ENCODE results near the gene NBEAL1. TPM values are rescaled to one million over a fixed set of nuclear protein-coding genes. Genes with fewer than 3 reads are reported as not detected.
"Not testable (repeated sequence)": the region's sequence is repeated elsewhere in the genome, so short reads cannot be mapped to it uniquely, and the experiment has no call there.

NBEAL1 gene
- total RNA-seq, 1 donor from 2014 or later = 62.7 TPM

- DNase-seq = not testable (repeated sequence)
These were observed 100.6 kb downstream of the NBEAL1 start for GRCh38 chr2:203115201-203115700.

DNA sequence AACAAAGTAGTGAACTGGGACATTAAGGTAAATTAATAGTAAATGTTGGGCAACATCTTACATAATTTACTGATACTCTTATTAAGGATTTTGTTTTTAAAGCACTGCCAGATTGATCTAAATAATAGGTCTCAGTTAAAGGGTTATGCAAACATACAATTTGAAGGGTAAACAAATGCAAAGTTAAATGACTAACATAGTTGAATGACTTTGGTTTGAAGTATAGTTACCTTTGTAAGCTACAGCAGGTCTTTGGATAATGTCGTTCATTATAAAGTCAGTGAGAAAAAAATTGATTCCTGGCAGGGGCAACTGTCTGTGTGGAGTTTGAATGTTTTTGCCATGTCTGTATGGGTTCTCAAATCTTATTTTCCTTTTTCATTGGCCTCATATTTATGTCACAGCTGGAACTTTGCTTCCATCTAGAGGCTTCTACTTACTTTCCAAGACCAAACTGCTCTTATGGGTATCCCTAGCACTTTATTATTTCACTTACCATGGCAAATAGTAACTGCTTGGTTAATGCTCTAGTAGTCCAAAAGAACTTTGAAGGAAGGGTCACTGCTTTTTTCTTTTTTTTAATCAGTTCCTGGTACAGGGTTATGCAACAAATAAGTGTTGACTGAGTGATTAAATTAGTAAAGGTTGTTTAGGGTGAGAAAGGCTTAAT is 107.8 kb downstream of the NBEAL1 start:
- no peak for DNase-seq

DNA sequence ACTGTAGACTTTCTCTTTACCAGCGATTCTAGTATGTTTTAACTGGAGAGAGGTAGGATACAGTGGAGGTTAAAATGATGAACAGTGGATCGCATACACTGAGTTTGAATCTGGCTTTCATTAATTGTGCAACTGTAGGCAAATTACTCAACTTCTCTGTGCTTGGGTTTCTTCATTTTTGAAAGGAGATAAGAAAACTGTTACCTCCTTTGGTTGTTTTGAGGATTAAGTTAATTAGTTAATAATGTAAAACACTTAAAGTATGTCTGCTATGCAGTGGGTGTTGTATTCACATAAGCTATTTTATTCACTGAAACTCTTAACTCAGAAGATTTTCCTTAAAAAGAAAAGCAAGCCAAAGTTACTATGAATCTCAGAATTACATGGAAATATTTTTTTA is 112.3 kb downstream of the NBEAL1 start:
- no peak for DNase-seq

GRCh38 chr2:203135105-203135504 is 120.4 kb downstream of the NBEAL1 start:
- no peak for DNase-seq

GRCh38 chr2:203143391-203143790 is 128.7 kb downstream of the NBEAL1 start:
- DNase-seq = no peak

- no peak for DNase-seq
These were observed 134.5 kb downstream of the NBEAL1 start for GRCh38 chr2:203149194-203149593.

DNA sequence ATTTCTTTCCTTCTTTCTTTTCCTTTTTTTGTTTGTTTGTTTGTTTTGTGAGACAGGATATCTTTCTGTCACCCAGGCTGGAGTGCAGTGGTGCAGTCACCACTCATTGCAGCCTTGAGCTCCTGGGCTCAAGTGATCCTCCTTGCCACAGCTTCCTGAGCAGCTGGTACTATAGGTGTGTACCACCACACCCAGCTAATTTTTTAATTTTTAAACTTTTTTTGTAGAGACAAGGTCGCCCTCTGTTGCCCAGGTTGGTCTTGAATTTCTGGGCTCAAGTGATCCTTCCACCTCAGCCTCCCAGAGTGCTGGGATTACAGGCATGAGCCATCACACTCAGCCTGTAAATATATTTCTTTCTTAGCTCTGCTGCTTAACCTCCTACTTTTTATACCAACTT is 140.7 kb downstream of the NBEAL1 start:
- no peak for DNase-seq

- not testable (repeated sequence) for DNase-seq
These were observed 148.0 kb downstream of the NBEAL1 start for GRCh38 chr2:203162722-203163121.

- no peak for DNase-seq
These were observed 149.7 kb downstream of the NBEAL1 start for GRCh38 chr2:203164311-203164935.

DNA sequence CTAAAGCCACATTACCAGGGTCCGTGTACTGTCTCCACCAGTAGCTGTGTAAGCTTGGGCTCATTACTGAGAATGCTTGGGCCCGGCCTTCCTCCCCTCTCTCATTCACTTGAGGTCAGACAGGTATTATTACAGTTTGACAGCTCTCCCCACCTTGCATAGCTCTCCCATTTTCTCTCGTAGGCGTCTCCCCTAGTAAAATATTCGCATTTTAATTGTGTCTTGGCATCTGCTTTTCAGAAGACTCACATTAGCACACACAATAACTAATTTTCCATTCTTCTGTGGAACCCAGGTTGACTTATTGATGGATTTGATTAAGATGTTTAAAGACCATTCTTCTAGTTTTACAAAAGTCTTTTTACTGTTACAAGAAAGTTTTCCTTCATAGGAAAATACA is 153.1 kb downstream of the NBEAL1 start:
- no peak for DNase-seq

GRCh38 chr2:203170502-203170901 is 155.8 kb downstream of the NBEAL1 start:
- no peak for DNase-seq

GRCh38 chr2:203175371-203175770 is 160.7 kb downstream of the NBEAL1 start:
- DNase-seq = no peak

GRCh38 chr2:203177361-203177760 is 162.7 kb downstream of the NBEAL1 start:
- DNase-seq = no peak

- no peak for DNase-seq
These were observed 171.2 kb downstream of the NBEAL1 start for GRCh38 chr2:203185864-203186263.

DNA sequence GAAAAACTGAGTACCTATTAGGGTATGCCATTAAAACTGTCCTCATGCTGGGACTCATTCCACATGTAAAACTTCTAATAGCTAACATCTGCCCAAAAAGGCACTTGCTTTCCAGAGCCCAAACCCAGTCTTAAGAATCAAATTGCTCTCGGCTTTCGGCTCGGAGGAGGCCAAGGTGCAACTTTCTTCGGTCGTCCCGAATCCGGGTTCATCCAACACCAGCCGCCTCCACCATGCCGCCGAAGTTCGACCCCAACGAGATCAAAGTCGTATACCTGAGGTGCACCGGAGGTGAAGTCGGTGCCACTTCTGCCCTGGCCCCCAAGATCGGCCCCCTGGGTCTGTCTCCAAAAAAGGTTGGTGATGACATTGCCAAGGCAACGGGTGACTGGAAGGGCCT is 175.9 kb downstream of the NBEAL1 start:
- not testable (repeated sequence) for DNase-seq

- DNase-seq = not testable (repeated sequence)
These were observed 176.4 kb downstream of the NBEAL1 start for GRCh38 chr2:203191026-203191425.

- DNase-seq = no peak
These were observed 177.3 kb downstream of the NBEAL1 start for GRCh38 chr2:203191961-203192360.

- no peak for DNase-seq
These were observed 180.8 kb downstream of the NBEAL1 start for GRCh38 chr2:203195331-203196036.

DNA sequence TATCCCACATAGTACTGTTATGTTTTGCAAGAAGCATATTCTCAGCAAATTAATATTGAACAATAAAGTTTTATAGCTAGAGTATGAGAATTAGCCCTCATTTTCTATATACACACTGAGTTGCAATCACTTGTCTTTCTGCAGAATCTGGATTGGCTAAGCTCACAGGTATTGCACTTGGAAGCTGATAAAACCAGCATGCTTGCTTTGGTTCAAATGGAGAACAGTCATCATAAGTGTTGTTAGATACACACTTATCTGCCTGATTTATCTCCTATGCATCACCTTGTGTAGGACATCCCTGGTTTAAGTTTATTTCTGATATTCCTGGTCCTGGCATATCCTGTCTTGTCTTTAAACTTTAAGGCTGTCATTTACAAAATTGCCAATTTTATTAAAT is 186.2 kb downstream of the NBEAL1 start:
- DNase-seq = no peak

DNA sequence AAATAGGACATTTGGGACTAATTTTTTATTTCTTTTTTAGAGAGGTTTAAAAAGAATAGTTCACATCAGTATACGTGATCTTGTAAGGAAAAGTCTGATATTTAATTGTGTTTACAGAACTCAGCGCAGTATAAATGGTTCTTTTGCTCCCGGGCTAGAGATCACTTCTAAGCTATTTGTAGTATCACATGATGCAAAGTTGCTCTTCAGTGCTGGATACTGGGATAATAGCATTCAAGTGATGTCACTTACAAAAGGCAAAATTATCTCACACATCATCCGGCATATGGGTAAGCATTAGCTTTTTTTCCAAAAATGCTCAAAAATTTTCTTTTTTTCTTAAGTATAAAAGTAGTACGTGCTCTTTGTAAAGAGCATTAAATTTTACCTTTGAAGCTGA is 186.8 kb downstream of the NBEAL1 start:
- no peak for DNase-seq

DNA sequence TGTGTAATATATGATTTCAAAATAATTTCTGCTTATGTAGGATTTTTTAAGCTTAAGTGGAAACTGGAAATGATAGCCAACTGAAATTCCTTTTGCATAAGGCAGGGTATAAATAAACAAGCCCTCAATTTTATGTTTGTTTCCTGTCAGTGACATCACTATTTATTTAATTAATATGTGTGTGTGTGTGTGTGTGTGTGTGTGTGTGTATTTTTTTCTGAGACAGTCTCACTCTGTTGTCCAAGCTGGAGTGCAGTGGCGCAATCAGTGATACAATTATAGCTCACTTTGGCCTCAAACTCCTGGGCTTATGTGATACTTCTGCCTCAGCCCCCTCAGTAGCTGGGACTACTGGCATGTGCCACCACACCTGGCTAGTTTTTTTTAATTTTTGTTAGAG is 194.9 kb downstream of the NBEAL1 start:
- no peak for DNase-seq

DNA sequence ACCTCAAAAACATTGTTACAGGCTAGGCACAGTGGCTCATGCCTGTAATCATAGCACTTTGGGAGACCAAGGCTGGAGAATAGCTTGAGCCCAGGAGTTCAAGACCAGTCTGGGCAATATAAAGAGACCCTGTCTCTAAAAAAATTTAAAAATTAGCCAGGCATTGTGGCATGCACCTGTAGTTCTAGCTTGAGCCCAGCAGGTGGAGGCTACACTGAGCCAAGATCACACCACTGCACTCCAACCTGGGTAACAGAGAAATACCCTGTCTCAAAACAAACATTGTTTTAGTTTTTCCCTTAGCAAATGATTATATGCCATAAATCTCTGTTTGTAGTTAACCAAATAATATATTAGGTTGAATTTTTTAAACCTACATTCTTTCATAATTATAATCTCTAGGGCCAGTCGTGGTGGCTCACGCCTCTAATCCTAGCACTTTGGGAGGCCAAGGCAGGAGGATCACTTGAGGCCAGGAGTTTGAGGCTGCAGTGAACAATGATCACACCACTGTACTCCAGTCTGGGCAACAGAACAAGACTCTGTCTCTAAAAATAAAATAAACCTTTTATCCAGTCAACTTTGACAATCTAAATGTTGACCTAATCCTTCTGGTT is 210.9 kb downstream of the NBEAL1 start:
- DNase-seq = no peak

- not testable (repeated sequence) for DNase-seq
These were observed 215.0 kb downstream of the NBEAL1 start for GRCh38 chr2:203229674-203230073.

Measured in occipital lobe (tissue), 2 donors.